HG03039 (cell line): Measurements from ENCODE around the gene ABCF1.
A peak's percentile ranks its signal among the peaks of the same experiment; 100 is the strongest.

Experiments
- ATAC-seq: cut with Tn5 transposase; IDR thresholded peaks from one replicate; pipeline ENCODE4 v1.9.1; 2021; ENCODE audit warnings: mild to moderate bottlenecking, moderate library complexity; ENCODE audit not compliant: unreplicated experiment

ABCF1 gene

DNA sequence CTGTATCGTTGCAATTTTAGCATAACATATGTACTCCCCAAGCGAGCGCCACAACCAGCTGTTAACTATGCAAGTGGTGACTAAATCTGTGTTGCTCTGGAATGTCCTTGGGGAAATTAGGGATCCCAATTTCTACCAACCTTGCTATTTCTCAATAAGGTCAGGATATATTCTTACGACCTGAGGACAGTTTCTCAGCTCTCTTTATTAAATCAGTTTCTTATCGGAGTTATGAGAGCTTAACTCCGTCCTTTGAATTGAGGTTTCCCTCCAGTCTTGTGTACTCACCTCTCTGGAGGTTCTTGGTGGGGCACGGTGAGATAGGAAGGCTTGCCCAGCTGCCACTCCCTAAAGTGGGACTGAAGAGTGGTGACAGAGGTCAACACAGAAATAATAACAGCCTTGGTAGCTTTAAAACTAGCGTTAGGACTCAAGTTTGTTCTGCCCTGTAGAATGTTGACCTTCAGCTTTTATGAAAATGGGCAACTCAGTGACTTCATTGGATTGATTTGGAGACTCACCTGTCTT, 47.1 kb downstream of the ABCF1 start:
- ATAC-seq, result no peak

DNA sequence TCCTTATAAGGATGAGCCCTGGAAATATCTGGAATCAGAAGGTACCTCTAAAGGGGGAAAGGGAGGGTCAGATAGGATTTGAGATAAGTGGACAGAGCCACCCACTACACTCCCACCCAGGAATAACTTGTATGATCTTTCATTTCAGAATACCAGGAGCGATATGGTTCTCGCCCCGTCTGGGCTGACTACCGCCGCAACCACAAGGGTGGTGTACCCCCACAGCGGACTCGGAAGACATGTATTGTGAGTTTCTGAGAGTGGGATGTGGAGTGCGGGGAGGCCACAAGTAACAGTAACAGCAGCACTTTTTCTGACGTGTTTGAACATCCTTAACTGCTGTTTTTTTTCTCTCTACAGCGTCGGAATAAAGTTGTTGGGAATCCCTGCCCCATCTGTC, 48.3 kb downstream of the ABCF1 start:
- ATAC-seq, result no peak

DNA sequence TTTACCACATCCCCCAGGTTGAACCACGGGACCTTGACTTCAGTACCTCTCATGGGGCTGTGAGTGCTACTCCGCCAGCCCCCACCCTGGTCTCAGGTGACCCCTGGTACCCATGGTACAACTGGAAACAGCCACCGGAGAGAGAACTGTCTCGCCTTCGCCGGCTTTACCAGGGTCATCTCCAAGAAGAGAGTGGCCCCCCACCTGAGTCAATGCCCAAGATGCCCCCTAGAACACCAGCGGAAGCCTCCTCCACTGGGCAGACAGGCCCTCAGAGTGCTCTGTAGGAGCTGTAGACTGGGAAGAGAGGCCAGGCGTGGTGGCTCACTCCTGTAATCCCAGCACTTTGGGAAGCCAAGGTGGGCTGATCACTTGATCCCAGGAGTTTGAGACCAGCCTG, 54.3 kb downstream of the ABCF1 start:
- no peak for ATAC-seq

DNA sequence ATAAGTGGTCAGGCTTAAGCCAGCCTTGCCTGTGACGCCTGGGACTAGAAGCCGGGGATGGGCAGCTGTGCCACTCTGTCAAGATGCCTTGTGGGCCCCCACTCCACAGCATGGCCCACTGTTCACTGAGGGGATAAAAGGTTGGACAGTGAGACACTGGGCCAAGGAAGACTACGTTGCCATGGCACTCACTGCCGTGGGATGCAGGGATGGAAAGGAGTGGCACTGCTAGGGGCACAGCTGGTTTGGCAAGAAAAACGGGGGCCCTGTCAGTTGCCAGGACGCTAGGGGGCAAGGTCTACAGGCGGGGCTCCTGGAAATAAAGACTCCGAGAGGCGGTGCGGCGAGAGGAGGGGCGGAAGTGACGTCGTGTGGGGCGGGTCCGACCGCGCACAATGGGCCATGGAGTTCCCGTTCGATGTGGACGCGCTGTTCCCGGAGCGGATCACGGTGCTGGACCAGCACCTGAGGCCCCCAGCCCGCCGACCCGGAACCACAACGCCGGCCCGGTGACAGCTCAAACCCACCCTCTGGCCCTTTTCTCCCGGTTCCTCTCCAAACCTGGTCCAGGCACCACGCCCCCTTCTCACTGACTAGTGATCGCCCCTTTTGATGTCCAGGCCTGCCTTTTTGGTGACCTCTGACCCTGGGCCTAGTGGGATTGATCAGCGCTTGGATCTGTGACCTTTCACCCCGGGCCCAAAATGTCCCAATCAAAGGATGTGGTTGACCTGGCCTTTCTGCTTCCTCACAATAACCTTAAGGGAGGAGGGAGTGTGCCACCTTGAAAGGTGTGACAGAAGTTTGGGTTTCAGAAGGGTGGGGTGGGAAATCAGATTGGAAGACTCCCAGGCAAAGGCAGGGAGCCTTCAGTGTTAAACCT, 55.5 kb downstream of the ABCF1 start, which contains the start of gene ATAT1:
ATAT1 (plus strand) TSS at position 391 of the 883 bp plus-strand sequence.
- ATAC-seq, result peak; percentile 65

DNA sequence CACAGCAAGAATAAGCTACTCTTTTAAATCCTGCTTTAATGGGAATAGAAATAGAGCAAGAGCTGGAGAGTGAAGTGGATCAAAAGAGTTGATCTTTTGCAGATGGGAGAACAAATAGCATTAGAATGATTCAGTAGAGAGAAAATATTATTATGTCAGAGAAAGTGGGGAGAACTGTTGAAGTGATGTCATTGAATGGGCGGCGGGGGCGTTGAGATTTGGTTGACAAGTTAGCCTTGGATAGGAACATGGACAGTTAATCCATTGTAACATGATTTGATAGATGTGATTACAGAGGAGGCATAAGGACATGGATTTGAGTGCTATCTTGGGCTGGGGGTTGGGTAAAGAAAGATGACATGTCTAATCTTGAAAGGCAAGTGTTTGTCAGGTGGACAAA, 64.6 kb downstream of the ABCF1 start:
- ATAC-seq, result no peak

DNA sequence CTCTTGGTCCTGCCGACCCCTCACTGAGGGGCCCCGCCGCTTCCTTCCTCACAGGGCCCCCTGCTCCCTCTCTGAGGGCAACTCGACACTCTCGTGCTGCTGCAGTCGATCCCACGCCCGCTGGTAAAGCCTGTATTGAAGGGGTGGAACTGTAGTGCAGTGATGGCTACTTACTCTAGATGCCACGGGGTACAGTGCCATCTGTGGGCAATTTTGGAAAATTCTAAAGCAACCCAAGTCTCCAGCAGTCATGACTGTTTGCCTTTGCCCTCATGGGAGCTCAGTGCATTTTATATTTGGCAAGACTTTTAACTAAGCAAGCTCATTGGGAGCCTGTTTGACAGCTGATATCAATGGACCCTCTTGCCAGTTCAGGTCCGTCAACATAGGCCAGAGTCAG, 69.2 kb downstream of the ABCF1 start:
- no peak for ATAC-seq

DNA sequence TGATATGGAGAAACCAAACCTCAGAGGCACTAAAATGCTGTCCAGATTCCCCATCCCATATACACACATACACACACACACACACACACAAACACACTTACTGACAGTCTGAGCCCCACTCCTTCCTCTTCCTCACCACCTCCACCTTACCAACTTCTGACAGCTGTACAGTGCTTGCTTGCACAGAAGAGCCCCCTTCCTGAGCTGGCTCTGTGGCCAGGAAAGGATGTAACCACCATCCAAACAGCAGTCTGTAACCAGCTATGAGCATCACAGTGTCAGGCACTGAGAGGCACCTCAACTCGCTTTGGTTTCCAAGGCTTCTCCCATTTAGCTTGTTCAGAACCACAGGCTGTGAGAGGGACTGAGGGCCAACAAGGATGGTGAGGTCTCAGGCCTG, 69.8 kb downstream of the ABCF1 start:
- ATAC-seq, result no peak
